Measurements from ENCODE around the gene HP1BP3. TPM values are rescaled to one million over a fixed set of nuclear protein-coding genes. Genes with fewer than 3 reads are reported as not detected.
"Not testable (repeated sequence)": the region's sequence is repeated elsewhere in the genome, so short reads cannot be mapped to it uniquely, and the experiment has no call there.

HP1BP3 gene
- total RNA-seq, 2 donors from 2014 or later: 90.8 to 201 TPM

DNA sequence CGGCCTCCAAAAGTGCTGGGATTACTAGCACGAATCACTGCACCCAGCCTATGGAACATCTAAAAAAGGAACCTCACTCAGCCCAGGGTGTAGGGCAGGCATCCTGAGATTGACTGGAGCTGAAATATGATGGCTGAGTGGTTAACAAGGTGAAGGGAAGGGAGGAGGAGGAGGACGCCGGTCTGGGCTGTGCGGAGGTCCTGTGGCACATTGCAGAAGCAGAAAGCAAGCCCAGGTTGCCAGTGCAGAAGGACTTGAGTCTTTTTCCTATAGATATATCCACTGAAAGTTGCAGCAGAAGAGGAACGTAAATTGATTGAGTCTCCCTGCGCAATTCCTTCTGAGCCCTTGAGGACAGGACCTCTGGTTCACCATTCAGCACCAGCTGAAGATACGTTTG lies 67.8 kb downstream of the HP1BP3 start:
- Histone ChIP-seq H3K4me3 (no peak overlapping the region), H3K9me3 (no peaks in the 10 kb centered on the region), H3K27me3 (no peaks in the 10 kb centered on the region), H3K27ac (no peak overlapping the region), H3K4me1 (peaks cover 10% of the 10 kb centered on the region), H3K36me3 (replicated peaks in 1 of 2; ENCODE audit: insufficient read depth in 1 of 2, low read depth in 2 of 2) (no peaks in the 10 kb centered on the region)
- TF ChIP-seq POLR2A (IDR thresholded peaks at IDR 0.05): no peak
- TF ChIP-seq, protein P1, sequence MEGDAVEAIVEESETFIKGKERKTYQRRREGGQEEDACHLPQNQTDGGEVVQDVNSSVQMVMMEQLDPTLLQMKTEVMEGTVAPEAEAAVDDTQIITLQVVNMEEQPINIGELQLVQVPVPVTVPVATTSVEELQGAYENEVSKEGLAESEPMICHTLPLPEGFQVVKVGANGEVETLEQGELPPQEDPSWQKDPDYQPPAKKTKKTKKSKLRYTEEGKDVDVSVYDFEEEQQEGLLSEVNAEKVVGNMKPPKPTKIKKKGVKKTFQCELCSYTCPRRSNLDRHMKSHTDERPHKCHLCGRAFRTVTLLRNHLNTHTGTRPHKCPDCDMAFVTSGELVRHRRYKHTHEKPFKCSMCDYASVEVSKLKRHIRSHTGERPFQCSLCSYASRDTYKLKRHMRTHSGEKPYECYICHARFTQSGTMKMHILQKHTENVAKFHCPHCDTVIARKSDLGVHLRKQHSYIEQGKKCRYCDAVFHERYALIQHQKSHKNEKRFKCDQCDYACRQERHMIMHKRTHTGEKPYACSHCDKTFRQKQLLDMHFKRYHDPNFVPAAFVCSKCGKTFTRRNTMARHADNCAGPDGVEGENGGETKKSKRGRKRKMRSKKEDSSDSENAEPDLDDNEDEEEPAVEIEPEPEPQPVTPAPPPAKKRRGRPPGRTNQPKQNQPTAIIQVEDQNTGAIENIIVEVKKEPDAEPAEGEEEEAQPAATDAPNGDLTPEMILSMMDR (IDR thresholded peaks at IDR 0.05): no peak
- intact Hi-C loops (cut with DNase I): no loop called here
- peak in 1 of 4 donors; percentile 3 for DNase-seq
- WGBS, 2 donors: 84 to 85% methylated on average over 8 of the region's 8 CpGs
- ATAC-seq: no peak

DNA sequence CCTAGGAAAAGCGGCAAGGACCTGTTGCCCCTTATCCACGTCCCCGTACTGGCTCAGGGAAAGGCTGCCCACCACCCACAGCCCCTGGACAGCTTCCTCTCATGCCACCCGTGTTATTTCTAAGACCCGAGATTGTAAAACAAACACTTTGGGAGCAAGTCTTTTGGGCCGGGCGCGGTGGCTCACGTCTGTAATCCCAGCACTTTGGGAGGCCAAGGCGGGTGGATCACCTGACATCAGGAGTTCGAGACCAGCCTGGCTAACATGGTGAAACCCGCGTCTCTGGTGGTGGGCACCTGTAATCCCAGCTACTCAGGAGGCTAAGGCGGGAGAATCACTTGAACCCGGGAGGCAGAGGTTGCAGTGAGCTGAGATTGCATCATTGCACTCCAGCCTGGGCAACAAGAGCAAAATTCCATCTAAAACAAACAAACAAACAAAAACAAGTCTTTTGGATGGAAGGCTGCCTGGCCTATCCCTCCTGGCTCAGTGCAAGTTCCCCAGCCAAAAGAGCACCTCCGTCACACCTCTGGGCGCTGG lies 68.7 kb downstream of the HP1BP3 start:
- 75 to 76% methylated on average over 17 of the region's 17 CpGs for WGBS, 2 donors
- H3K9me3 ChIP-seq; DNase-seq; intact Hi-C loops (cut with DNase I); H3K36me3 ChIP-seq (replicated peaks in 1 of 2; ENCODE audit: insufficient read depth in 1 of 2, low read depth in 2 of 2); H3K27ac ChIP-seq; H3K27me3 ChIP-seq; H3K4me3 ChIP-seq; H3K4me1 ChIP-seq; ATAC-seq: not testable (repeated sequence)

DNA sequence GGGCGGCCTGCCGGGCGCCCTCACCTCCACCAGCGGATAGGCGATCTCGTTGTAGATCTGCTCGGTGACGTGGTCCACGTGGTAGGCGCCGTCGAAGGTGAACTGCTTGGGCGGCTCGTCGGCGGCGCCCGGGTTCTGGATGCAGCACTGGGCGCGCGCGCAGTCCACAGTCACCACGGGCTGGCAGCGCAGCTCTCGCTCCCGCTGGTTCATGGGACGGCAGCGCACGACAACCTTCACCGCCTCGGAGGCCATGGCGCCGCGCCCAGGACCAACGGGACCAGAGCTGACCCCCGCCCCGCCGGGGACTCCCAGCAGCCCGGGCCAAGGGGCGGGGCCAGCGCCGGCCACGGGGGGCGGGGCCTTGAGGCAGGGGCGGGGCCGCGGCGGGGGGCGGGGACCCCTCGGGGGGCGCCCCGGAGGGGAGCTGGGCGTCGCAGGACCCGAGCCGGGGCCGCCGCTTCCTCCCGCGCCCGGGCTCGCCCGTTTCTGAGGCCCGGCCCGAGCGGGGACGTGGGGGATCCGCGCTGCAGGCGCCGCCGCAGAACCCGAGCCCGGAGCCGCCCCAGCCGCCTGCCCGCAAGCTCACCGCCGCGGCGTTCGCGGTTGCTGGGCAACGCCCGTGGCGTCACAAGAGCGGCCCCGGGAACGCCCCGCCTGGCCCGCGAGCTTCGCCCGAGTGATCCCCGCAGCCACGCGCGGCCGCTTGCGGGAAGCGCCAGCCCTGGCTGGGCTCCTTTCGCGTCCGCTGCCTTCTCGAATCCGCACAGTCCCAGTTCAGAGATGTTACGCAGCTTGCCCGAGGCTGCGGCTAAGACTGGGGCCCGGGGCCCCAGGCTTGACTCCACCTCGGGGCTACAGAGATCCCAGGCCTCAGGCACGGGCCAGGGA lies 69.4 kb downstream of the HP1BP3 start, which contains the start of gene KIF17:
KIF17 (minus strand) TSS at position 556 of the 891 bp plus-strand sequence; CDS start at position 255, 301 bp downstream.
- peak; percentile 81 for ATAC-seq
- H3K4me1 ChIP-seq: peaks cover 10% of the 10 kb centered on the region
- no peaks in the 10 kb centered on the region for H3K9me3 ChIP-seq
- H3K27ac ChIP-seq: no peak within 1 kb of the TSS
- no peaks in the 10 kb centered on the region for H3K27me3 ChIP-seq
- no peak for TF ChIP-seq POLR2A (IDR thresholded peaks at IDR 0.05)
- TF ChIP-seq, protein P1 (IDR thresholded peaks at IDR 0.05): no peak
- intact Hi-C loops (cut with DNase I): no loop called here
- peak; percentile 68 to 82 (median 77) for DNase-seq
- peak within 1 kb of the TSS in 1 of 2 donors; percentile 14 for H3K4me3 ChIP-seq
- no peaks in the 10 kb centered on the region for H3K36me3 ChIP-seq (replicated peaks in 1 of 2; ENCODE audit: insufficient read depth in 1 of 2, low read depth in 2 of 2)
- WGBS, 2 donors: 1 to 12% methylated on average over 11 to 79 of the region's 112 CpGs

DNA sequence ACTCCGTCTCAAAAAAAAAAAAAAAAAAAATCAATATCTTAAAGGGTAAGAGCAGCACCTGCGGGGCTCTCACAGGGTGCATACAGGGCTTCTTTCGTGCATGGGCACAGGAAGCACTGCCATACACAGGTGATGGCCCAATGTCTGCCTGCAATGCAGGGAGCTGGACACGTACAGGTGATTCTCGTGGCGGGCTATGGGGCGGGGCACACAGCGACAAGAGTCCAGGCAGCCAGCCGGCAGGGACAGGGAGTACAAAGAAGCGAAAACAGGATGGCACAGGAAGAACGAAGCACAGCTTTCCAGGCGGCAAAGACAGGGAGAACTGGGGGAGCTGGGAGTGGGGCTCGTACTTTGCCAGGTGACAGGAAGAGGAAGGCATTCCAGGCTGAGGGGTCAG lies 70.9 kb downstream of the HP1BP3 start:
- DNase-seq (no peak), ATAC-seq (no peak)
- H3K27ac ChIP-seq: no peak overlapping the region
- no peak for TF ChIP-seq POLR2A (IDR thresholded peaks at IDR 0.05)
- TF ChIP-seq, protein P1 (IDR thresholded peaks at IDR 0.05): no peak
- intact Hi-C loops (cut with DNase I): no loop called here
- WGBS, 2 donors: 59 to 76% methylated on average over 13 of the region's 13 CpGs
- H3K4me1 ChIP-seq: peaks cover 10% of the 10 kb centered on the region
- no peak overlapping the region for H3K4me3 ChIP-seq
- H3K9me3 ChIP-seq: no peaks in the 10 kb centered on the region
- H3K36me3 ChIP-seq (replicated peaks in 1 of 2; ENCODE audit: insufficient read depth in 1 of 2, low read depth in 2 of 2): no peaks in the 10 kb centered on the region
- H3K27me3 ChIP-seq: no peaks in the 10 kb centered on the region

DNA sequence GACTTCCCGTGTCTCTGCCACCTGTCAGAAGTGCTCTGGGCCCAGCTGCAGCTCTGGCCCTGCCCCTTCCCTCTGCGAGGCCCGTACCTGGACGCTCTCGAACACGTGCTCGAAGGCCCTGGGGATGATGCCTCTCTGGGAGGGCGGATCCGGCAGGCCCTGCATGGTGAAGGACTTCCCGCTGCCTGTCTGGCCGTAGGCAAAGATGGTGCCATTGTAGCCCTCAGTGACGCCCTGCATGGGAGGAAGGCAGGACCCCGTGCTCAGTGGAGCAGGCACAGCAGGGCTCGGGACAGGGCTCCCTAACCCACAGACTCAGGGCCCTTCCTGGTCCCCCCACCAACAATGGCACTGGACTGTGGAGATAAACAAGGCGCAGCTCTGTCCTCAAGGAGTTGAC lies 71.7 kb downstream of the HP1BP3 start:
- Histone ChIP-seq H3K27ac (no peak overlapping the region), H3K27me3 (no peaks in the 10 kb centered on the region), H3K4me1 (peaks cover 10% of the 10 kb centered on the region), H3K36me3 (replicated peaks in 1 of 2; ENCODE audit: insufficient read depth in 1 of 2, low read depth in 2 of 2) (no peaks in the 10 kb centered on the region), H3K4me3 (no peak overlapping the region), H3K9me3 (no peaks in the 10 kb centered on the region)
- DNase-seq (no peak), ATAC-seq (no peak)
- TF ChIP-seq, protein P1 (IDR thresholded peaks at IDR 0.05): no peak
- TF ChIP-seq POLR2A (IDR thresholded peaks at IDR 0.05): no peak
- 80 to 86% methylated on average over 3 to 15 of the region's 15 CpGs for WGBS, 2 donors
- intact Hi-C loops (cut with DNase I): no loop called here
